GM19468 (cell line): ENCODE measurements around the gene GYG1.

Experiments
- ATAC-seq: cut with Tn5 transposase; IDR thresholded peaks from one replicate; pipeline ENCODE4 v1.9.1; 2021; ENCODE audit warnings: mild to moderate bottlenecking, moderate library complexity, moderate number of reproducible peaks; ENCODE audit not compliant: unreplicated experiment; ENCODE audit errors: extremely low read depth

Gene GYG1

DNA sequence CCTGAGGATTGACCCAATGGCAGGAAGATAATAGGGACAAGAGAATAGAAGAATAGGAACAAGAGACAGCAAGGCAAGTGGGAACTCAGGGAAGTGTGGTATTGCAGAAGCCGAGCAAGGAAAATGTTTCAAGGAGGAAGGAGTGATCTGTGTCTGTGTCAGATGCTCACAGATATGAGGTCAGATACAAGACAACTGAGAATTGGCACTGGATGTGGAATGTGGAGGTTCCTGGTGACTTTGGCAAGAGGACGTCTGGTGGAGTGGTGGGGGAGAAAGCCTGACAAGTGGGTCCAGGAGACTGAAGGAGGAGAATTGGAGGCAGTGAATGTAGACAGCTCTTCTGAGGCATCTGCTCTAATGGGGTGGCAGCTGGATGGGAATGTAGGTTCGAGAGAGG, 24.1 kb downstream of the GYG1 start:
- ATAC-seq: no peak

DNA sequence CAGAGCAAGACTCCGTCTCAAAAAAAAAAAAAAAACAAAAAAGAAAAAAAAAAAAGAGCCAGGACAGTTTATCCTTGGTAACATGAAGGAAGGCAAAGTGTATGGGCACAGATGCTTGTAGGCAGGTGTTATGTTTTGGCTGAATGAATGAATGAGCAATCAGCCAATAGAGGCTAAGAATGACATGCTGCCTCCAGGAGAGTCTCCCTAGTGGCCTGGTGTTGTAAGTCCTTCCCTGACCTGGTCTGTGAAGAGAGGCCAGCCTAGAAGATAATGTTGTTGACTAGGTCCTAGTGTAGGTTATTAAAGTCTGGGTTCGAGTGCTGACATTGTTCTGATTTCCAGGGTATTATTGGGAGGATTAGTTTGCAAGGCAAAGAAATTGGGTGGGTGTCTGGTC, 24.9 kb downstream of the GYG1 start:
- no peak for ATAC-seq

DNA sequence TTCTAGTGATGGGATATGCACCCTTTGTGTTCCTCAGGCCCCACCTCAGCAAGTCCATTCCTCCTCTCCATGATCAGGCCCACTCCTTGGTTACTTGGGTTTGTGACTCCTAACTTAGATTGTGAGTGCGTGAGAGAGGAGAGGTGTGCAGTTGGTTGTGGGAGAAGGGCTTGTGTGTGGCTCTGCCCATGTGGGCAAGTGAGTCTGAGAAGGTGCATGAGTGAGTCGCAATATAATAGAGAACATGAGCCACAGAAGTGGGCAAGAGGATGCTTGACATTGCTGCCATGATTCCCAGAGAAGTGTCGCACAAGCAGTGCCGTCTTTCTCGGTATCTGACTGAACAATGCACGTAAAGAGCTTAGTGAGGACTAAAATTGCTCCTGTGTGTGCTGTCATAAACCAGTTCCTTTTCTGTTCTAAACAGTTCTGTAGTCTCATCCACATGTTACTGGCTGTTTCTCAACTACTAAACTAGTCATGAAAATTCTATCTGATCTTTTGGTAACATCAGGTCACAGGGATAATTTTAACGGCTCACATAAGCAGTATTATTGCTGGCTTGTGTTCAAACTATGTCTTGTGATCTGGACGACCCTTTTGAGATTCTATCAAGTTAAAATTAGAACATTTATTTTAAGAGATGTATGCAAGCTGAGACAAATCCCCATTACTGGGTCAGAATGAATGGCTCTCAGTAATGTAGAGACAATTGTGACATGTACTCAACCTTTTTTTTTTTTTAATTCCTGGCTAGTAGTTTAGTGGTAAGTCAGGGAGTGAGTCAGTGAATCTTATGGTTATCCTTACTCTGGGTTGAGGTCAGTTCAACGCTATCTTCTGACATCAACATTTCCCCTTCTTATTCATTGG, 25.6 kb downstream of the GYG1 start:
- no peak for ATAC-seq

DNA sequence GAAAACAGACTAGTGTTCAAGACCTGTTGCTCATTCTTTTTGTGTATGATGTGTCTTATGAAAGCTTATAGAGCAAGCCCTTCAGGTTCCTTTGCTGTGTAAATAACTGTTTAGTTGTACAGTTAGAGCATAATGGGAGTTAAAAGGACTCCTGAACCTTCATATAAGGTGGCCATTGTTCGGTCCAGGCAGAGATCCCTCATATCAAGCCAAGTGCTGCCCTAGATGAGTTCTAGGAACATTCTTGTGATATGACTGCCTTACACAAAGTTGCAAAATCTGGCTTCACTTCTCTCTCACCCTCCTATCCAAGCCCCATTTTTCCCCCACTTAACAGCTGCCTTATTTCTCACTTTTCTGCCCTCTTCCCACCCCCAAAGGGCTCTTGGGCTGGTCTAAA, 26.9 kb downstream of the GYG1 start:
- ATAC-seq: no peak

DNA sequence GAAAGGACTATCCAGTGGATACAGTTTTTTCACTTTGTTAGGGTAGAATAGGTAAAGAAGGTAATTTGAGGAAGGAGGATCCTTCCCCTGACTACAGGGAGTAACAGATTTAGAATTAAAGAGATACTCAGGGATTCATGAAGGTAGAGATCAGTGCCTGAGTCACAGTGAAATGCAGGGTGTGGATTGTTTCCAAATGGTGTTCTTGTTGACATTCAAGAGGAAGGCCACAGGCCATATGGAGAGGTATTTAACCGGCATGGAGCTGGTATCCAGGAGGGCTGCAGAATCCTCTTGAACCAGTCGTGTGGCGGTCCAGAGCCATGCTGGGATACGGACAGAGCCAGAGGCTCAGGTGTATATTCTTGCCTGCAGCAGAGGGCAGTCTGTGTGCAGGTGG, 28.2 kb downstream of the GYG1 start:
- ATAC-seq: no peak

DNA sequence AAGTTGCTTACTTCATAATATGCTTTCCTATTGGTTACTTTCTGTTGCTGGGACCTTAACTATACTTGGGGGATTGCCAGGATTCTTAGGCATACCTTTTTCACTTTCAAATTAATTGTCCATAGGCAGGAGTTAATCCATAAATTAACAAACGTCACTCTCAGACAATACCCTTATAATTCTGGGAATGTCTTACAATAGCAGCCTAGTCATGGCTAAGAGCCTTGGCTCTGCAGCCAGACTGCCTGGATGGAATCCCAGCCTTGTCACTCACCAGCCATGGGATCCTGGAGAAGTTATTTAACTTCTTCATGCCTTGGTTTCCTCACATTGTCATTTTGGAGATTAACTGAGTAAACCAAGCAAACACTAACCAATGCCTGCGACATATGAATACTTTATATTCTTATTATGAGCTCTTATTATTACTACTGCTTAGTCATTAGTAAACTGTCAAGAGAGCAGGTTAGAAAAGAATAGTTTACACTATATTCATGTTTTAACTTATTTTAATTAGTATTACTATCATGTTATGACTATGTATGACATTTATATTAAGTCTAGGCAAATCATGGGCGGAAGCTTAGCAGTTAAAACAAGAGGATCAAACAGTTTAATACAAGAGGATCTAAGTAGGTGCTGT, 29.0 kb downstream of the GYG1 start:
- no peak for ATAC-seq

DNA sequence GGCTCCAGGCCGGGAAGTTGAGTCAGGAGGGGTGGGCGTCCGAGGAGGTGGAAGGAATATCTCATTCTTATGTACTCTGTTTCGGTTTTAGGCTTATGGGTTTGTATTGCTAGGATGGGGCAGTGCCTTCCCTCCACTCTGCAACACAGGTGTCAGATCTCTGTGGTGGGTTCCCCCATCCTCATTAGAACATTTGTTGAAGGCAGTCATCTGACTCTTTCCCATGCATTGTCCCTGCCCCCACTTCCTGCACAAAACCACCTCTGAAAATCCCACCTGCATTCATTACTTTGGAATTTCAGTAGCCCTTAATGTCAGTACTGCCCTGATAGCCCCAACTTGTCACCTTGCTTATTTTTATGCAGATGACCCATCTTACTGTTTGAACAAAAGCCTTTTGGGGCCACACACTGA, 29.5 kb downstream of the GYG1 start:
- no peak for ATAC-seq

DNA sequence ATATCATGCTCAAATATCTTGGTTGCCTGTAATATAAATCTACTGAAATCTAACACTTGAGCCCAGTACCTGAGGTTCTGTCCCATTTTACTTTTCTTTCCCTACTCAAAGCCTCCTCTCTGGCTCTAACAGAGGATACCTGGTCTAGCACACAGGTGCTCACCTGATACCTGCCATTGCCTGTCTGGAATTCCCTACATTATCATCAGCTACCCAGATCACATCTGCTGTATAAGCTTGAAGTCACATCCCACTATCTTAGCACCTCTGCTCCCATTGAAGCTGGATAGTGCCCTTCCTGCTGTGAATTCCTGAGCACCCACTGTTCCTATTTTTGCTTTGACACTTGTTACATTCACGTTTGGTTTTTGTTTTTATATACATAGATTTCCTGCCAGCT, 30.5 kb downstream of the GYG1 start:
- ATAC-seq: no peak

DNA sequence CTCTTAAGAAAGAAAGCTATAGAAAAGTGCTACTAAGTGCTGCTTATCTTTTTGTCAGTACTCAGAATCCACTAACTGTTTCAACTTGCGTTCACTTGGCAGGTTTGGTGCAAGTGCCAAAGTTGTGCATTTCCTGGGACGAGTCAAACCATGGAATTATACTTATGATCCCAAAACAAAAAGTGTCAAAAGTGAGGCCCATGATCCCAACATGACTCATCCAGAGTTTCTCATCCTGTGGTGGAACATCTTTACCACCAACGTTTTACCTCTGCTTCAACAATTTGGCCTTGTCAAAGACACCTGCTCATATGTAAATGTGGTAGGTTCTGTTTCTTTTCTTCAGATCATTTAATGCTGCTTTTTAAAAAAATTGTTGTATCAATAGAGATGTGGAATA, 32.6 kb downstream of the GYG1 start:
- ATAC-seq: no peak

DNA sequence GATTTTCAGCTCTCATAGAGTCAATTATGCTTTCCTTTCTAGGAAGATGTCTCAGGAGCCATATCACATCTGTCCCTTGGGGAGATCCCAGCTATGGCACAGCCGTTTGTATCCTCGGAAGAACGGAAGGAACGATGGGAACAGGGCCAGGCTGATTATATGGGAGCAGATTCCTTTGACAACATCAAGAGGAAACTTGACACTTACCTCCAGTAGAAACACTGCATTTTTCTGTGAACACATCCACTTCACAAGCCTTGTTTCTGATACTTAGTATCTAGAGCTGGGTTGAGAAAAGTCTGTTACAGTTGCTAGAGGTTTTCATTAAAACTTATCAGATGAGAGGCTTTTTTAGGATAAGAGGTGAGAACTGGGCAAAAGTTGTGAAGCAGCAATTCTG, 35.4 kb downstream of the GYG1 start:
- ATAC-seq: no peak

DNA sequence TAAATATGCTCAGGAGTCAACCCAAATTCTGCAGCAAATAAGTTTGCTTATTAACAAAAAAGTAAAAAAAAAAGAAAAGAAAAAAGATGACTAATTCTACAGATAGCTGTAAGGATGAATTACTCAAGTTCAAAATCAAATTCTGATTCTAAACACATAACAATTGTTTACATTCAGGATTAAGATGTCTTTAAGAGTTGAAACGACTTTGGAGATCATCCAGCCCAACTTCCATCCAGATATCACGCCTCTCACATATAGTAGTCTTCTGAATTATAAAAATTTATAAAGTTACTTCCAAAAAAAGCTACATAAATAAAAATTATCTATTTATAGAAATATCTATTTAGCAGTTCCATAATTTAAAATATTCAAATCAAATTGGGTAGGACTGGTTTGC, 39.8 kb downstream of the GYG1 start:
- ATAC-seq: no peak

DNA sequence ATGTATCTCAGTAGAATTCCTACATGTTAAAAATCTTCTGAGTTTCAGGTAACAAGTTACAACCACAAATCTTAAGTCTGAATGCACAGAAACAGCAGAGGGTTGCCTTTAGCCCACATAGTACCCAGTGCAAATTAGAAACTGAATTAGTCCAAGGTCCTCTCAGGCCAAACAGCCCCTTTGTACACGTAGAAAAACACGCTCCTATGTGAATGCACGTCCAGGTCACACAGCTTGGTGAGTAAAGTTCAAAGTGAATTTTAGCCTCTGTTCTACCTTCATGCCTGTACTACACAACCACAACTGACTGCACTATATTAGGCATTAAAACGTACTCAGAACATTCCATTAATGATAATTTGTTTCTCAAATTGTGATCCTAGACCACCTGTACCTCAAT, 46.3 kb downstream of the GYG1 start:
- ATAC-seq: no peak

DNA sequence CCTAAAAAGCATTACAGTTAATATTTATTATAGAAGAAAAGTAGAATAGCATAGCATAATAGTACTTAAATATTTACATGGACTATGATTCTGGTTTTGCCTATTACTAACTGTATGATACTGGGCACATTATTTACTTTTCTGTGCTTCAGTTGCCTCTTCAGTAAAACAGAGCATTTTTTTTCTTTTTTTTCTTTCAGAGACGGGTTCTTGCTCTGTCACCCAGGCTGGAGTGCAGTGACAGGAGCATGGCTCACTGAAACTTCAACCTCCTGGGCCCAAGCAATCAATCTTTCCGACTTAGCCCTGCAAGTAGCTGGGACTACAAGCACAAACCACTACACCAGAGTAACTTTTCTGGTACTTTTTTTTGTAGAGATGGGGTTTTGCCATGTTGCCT, 47.0 kb downstream of the GYG1 start:
- ATAC-seq: no peak

DNA sequence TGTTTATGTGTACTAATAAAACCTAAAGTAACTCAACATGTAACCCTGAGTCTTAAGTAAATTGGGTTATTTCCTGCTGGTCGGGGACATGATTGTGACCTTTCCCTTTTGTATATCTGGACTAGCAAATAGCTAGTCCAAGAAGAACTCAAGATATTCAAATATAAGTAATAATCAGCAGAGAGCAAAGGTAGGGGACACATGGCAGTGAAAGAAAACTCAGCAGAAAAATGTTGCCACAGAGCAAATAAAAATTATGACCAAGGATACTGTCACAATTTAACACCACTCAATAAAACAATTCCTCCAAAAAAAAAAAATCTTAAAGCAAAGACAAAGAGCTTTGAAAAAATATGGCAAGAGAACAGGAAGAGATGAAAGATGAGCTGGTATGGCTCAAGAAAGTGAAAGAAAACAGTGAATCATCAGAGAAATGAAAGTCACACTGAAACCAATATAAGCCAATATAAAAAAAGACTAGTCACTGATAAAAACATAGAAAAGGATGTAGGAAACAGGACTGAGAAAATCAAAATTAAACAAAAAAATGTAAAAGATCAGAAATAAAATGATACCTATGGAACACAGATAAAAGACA, 51.5 kb downstream of the GYG1 start:
- ATAC-seq: peak; percentile 44

DNA sequence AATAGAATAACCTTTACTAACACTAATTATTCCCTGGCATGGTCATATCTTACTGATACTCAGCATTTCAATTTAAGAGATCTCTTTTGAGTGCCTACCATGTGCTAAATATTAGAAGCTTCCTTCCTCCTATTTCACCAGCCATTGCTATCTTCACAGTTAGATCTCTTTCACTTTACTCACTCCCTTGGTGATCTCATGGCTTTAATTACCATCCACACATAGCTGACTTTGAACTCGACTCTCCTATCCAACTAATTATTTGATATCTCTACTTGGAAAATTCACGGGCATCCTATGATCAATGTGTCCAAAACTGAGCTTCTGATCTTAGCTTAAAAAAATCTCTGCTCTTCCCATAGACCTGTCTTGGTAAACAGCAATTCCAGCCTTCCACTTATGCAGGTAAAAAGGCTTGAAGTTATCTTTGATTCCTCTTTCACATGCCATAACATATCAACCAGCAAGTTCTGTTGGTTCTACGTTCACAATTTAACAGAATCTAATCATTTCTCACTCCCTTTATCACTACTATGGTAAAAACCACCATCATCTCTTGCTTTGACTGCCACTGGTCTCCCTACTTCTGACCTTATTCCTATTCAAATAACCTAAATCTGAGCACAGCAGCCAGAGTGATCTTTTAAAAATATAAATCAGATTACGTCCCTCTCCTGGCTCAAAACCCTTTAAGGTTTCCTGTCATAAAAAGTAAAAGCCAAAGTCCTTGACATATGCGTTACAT, 53.2 kb downstream of the GYG1 start:
- no peak for ATAC-seq

DNA sequence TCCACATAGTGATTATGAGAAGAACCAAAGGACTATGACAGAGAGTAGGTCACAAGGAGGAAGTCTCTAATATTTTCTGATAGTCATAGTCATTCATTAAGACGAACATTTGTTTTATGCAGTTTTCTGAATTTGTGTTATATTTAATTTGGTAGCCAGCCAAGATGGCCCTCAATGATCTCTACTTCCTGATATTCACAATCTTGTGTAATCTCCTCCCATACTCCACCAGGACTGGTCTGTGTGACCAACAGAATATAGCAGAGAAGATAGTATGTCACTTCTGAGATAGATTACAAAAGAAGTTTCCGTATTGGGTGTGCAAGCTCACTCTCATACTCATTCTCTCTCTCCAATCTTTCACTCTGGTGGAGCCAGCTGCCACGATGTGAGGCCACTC, 64.2 kb downstream of the GYG1 start:
- no peak for ATAC-seq

DNA sequence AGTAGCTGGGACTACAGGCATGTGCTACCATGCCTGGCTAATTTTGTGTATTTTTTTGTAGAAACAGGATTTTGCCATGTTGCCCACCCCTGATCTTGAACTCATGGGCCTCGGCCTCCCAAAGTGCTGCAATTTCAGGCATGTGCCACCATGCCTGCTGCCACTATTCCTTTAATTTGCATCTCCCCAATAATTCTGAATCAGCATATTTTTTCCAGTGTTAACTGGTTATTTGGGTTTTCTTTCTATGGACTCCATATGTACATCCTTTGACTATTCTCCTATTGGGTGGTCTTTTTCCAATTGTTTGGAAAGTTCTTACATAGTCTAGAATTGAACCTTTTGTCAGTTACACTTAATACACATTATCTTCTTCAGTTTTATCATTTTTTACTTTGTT, 66.9 kb downstream of the GYG1 start:
- no peak for ATAC-seq

DNA sequence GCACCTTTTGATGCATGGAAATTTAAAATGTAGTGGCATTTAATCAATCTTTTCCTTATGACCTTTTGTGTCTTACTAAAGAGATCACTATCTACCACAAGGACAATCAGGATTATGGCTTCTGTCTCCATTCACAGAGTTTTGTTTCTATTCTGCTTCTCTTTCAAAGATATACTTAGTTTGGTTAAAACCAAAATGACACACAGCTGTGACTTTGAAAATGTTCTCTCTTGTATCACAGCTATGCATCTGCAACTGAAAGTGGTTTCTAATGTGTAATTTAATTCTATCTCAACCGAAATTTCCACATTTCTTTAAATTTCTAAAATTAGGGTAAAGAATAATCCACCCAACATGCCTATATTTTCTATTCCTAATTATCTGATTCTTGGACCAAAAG, 67.3 kb downstream of the GYG1 start:
- ATAC-seq: peak; percentile 67

DNA sequence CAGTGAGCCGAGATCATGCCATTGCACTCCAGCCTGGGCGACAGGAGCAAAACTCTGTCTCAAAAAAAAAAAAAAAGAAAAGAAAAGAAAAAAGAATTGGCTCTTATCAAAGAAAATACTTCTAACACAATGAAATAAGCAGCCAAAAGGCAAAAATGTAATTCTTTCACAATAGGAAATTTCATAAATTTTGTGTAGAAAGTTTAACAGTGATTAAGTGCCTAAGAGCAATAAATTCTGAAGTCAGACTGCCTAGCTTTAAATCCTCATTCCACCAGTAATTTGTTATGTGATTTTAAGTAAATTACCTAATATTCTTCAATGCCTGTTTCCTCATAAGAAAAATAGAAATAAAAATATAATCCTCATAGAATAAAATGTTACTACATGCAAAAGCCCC, 70.4 kb downstream of the GYG1 start:
- ATAC-seq: no peak

DNA sequence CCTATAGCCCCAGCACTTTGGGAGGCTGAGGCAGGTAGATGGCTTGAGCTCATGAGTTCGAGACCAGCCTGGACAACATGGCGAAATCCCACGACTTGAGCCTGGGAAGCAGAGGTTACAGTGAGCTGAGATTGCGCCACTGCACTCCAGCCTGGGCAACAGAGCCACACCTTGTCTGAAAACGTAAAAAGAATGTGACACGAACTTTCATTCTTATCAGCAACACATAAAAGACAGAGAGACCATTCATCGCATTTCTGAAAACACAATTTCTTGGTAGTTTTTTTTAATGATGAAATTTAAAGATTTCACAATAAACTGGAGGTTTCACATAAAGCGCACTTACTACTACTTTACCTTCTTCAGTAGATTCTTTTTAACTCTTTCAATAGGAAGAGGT, 76.5 kb downstream of the GYG1 start:
- ATAC-seq: no peak
